SH-SY5Y (cell line): ENCODE measurements around the gene CPXM2.

ENCODE experiments used
- GATA2 ChIP-seq: IDR thresholded peaks from 2 replicates; pipeline ENCODE4 v1.6.1; 2011; ENCODE audit warnings: mild to moderate bottlenecking, low read depth, low read length
- GATA3 ChIP-seq: IDR thresholded peaks from 2 replicates; pipeline ENCODE4 v1.6.1; 2011; ENCODE audit warnings: low read depth, mild to moderate bottlenecking, low read length, moderate library complexity

GRCh38 chr10:123754123-123754522 is 137.5 kb downstream of the CPXM2 start:
- TF ChIP-seq GATA2 (no peak), GATA3 (no peak)
